ENCODE measurements around the gene TLE5. TPM values are rescaled to one million over a fixed set of nuclear protein-coding genes. Genes with fewer than 3 reads are reported as not detected.

TLE5 gene
- polyA plus RNA-seq, 1 donor from 2014 or later: 153 TPM

DNA sequence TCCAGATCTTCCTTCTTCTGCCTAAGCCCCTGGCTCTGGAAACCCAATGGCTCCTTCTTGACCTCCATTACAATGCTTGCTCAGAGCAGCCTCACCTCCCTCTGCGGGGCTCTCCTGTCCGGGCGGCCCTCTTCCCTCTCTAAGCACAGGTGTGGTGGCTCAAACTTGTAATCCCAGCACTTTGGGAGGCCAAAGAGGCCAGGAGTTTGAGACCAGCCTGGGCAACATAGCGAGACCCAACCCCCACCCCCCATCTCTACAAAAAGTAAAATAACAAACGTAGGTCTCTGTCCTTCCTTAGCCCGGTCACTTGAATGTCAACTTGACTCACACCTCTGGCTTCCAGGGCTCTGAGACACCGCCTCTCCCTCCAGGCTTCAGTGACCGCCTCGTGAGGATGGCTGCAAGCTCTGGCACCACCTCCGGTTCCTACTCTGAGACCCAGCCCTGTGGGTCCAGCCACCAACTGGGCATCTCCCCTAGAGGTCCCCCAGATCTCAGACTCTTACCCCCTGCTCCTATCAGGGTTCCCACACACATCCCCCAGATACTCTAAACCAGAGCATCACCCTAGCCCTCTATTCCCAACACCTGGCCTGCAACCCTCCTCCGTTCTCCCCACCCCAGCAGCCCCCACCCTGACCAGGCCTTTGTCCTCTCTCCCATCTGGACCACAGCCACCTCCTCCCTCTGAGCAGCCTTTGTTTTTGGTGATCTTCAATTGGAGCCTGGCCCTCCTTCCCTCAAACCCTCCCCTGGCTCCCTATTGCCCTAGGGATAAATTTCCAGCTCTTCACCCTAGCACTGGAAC lies 28.5 kb downstream of the TLE5 start:
- no peaks in the 10 kb centered on the region for H3F3A ChIP-seq (ENCODE audit: insufficient read depth, low read length, poor library complexity, severe bottlenecking)
- H3K4me3 ChIP-seq (ENCODE audit: low read length): no peak overlapping the region
- H3K79me2 ChIP-seq (replicated peaks; ENCODE audit: insufficient read depth, low read length): no peaks in the 10 kb centered on the region
- H2AFZ ChIP-seq (ENCODE audit: low read depth, low read length): no peak overlapping the region
- no peak for TF ChIP-seq EP300 (conservative IDR thresholded peaks at IDR 0.05; ENCODE audit: poor library complexity, severe bottlenecking)
- TF ChIP-seq SMC3 (conservative IDR thresholded peaks at IDR 0.05; ENCODE audit: poor library complexity): no peak
- TF ChIP-seq EZH2 (IDR thresholded peaks at IDR 0.05; ENCODE audit: borderline replicate concordance, insufficient read depth, low read length, poor library complexity, severe bottlenecking): no peak
- no peak for TF ChIP-seq POLR2AphosphoS5 (IDR thresholded peaks at IDR 0.05)
- TF ChIP-seq RAD21 (conservative IDR thresholded peaks at IDR 0.05): no peak
- TF ChIP-seq, protein P1, sequence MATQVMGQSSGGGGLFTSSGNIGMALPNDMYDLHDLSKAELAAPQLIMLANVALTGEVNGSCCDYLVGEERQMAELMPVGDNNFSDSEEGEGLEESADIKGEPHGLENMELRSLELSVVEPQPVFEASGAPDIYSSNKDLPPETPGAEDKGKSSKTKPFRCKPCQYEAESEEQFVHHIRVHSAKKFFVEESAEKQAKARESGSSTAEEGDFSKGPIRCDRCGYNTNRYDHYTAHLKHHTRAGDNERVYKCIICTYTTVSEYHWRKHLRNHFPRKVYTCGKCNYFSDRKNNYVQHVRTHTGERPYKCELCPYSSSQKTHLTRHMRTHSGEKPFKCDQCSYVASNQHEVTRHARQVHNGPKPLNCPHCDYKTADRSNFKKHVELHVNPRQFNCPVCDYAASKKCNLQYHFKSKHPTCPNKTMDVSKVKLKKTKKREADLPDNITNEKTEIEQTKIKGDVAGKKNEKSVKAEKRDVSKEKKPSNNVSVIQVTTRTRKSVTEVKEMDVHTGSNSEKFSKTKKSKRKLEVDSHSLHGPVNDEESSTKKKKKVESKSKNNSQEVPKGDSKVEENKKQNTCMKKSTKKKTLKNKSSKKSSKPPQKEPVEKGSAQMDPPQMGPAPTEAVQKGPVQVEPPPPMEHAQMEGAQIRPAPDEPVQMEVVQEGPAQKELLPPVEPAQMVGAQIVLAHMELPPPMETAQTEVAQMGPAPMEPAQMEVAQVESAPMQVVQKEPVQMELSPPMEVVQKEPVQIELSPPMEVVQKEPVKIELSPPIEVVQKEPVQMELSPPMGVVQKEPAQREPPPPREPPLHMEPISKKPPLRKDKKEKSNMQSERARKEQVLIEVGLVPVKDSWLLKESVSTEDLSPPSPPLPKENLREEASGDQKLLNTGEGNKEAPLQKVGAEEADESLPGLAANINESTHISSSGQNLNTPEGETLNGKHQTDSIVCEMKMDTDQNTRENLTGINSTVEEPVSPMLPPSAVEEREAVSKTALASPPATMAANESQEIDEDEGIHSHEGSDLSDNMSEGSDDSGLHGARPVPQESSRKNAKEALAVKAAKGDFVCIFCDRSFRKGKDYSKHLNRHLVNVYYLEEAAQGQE (IDR thresholded peaks at IDR 0.05; ENCODE audit: borderline replicate concordance): no peak
- TF ChIP-seq, protein P2, sequence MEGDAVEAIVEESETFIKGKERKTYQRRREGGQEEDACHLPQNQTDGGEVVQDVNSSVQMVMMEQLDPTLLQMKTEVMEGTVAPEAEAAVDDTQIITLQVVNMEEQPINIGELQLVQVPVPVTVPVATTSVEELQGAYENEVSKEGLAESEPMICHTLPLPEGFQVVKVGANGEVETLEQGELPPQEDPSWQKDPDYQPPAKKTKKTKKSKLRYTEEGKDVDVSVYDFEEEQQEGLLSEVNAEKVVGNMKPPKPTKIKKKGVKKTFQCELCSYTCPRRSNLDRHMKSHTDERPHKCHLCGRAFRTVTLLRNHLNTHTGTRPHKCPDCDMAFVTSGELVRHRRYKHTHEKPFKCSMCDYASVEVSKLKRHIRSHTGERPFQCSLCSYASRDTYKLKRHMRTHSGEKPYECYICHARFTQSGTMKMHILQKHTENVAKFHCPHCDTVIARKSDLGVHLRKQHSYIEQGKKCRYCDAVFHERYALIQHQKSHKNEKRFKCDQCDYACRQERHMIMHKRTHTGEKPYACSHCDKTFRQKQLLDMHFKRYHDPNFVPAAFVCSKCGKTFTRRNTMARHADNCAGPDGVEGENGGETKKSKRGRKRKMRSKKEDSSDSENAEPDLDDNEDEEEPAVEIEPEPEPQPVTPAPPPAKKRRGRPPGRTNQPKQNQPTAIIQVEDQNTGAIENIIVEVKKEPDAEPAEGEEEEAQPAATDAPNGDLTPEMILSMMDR (IDR thresholded peaks at IDR 0.05; ENCODE audit: poor library complexity, severe bottlenecking): no peak
- no peak for TF ChIP-seq TAF1 (IDR thresholded peaks at IDR 0.05; ENCODE audit: low read depth)
- no peak for TF ChIP-seq MXI1 (conservative IDR thresholded peaks at IDR 0.05; ENCODE audit: poor library complexity, severe bottlenecking)
- H3K9me2 ChIP-seq (ENCODE audit: insufficient read depth, low read length): no peaks in the 10 kb centered on the region
- H3K9ac ChIP-seq (ENCODE audit: low read length): no peak overlapping the region
- H3K4me2 ChIP-seq (ENCODE audit: low read length): no peak overlapping the region
- no peaks in the 10 kb centered on the region for H3K9me3 ChIP-seq (ENCODE audit: low read length)
- H3K27ac ChIP-seq (ENCODE audit: low read length): no peak overlapping the region
- H4K20me1 ChIP-seq (ENCODE audit: insufficient read depth): no peaks in the 10 kb centered on the region
- H3K27me3 ChIP-seq (ENCODE audit: insufficient read depth, low read depth, low read length): peaks cover 65% of the 10 kb centered on the region
- no peaks in the 10 kb centered on the region for H3K36me3 ChIP-seq (ENCODE audit: insufficient read depth, low read length)

DNA sequence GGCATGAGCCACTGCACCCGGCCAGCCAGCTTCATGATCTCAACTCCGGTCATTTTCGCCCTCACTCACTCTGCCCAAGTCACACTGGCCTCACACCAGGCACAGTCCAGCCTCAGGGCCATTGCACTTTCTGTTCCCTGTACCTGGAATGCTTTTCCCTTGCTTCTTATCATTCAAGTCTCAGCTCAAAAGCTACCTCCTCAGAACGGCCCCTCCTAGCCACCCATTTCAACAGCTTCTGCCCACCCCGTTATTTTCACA lies 30.8 kb downstream of the TLE5 start:
- no peaks in the 10 kb centered on the region for H3K36me3 ChIP-seq (ENCODE audit: insufficient read depth, low read length)
- H3K4me2 ChIP-seq (ENCODE audit: low read length): no peak overlapping the region
- H3K79me2 ChIP-seq (replicated peaks; ENCODE audit: insufficient read depth, low read length): no peaks in the 10 kb centered on the region
- no peaks in the 10 kb centered on the region for H4K20me1 ChIP-seq (ENCODE audit: insufficient read depth)
- H3F3A ChIP-seq (ENCODE audit: insufficient read depth, low read length, poor library complexity, severe bottlenecking): no peaks in the 10 kb centered on the region
- H3K9ac ChIP-seq (ENCODE audit: low read length): no peak overlapping the region
- no peaks in the 10 kb centered on the region for H3K9me3 ChIP-seq (ENCODE audit: low read length)
- H3K27me3 ChIP-seq (ENCODE audit: insufficient read depth, low read depth, low read length): peaks cover 80% of the 10 kb centered on the region
- H3K4me3 ChIP-seq (ENCODE audit: low read length): no peak overlapping the region
- no peaks in the 10 kb centered on the region for H3K9me2 ChIP-seq (ENCODE audit: insufficient read depth, low read length)
- TF ChIP-seq EZH2 (IDR thresholded peaks at IDR 0.05; ENCODE audit: borderline replicate concordance, insufficient read depth, low read length, poor library complexity, severe bottlenecking): no peak
- no peak for TF ChIP-seq SMC3 (conservative IDR thresholded peaks at IDR 0.05; ENCODE audit: poor library complexity)
- no peak for TF ChIP-seq EP300 (conservative IDR thresholded peaks at IDR 0.05; ENCODE audit: poor library complexity, severe bottlenecking)
- no peak for TF ChIP-seq TAF1 (IDR thresholded peaks at IDR 0.05; ENCODE audit: low read depth)
- TF ChIP-seq, protein P2 (IDR thresholded peaks at IDR 0.05; ENCODE audit: poor library complexity, severe bottlenecking): no peak
- TF ChIP-seq, protein P1 (IDR thresholded peaks at IDR 0.05; ENCODE audit: borderline replicate concordance): no peak
- TF ChIP-seq MXI1 (conservative IDR thresholded peaks at IDR 0.05; ENCODE audit: poor library complexity, severe bottlenecking): no peak
- TF ChIP-seq POLR2AphosphoS5 (IDR thresholded peaks at IDR 0.05): no peak
- TF ChIP-seq RAD21 (conservative IDR thresholded peaks at IDR 0.05): no peak
- no peak overlapping the region for H2AFZ ChIP-seq (ENCODE audit: low read depth, low read length)
- H3K27ac ChIP-seq (ENCODE audit: low read length): no peak overlapping the region
